ENCODE data around the gene NOLC1.

GRCh38 chr10:102115775-102116174 lies 36.4 kb upstream of the NOLC1 start:
- no peak for TF ChIP-seq CTCF (IDR thresholded peaks at IDR 0.05)
- TF ChIP-seq POLR2AphosphoS5 (IDR thresholded peaks at IDR 0.05): no peak
- TF ChIP-seq POLR2A (IDR thresholded peaks at IDR 0.05): no peak
- no peak for TF ChIP-seq EP300 (IDR thresholded peaks at IDR 0.05)

All from gastroesophageal sphincter (tissue), 3 donors.